Brain microvascular endothelial cell (primary cell): ENCODE results near the gene NRP1.

Experiments
- DNase-seq: peaks from one replicate; pipeline ENCODE4 v3.0.0-alpha.2; 2020
- H3K27ac ChIP-seq: fragments of 250-450 bp; sonication (Bioruptor Pico); 2 replicates; pipeline ENCODE4 v1.5.1; 2020; ENCODE audit warnings: mild to moderate bottlenecking, moderate library complexity
- H3K27me3 ChIP-seq: fragments of 250-450 bp; sonication (Bioruptor Pico); replicated peaks from 2 replicates; pipeline ENCODE4 v1.5.1; 2020; ENCODE audit warnings: mild to moderate bottlenecking
- H3K36me3 ChIP-seq: fragments of 250-450 bp; sonication (Bioruptor Pico); replicated peaks from 2 replicates; pipeline ENCODE4 v1.5.1; 2020; ENCODE audit warnings: mild to moderate bottlenecking
- H3K4me3 ChIP-seq: 2 replicates; pipeline ENCODE4 v1.5.1; 2011; ENCODE audit warnings: low read depth, mild to moderate bottlenecking, control low read depth, low read length, moderate library complexity
- in situ Hi-C: cut with HindIII; loops from 2 replicates; pipeline ENCODE4 v1.10.0; 2017; ENCODE audit warnings: low sequenced_read_pairs, low pct_ligation_motif_present
- TF ChIP-seq, protein P1 (sequence below): IDR thresholded peaks from 2 replicates; pipeline ENCODE4 v1.5.1; 2011; ENCODE audit warnings: low read depth, mild to moderate bottlenecking, moderate library complexity, low read length, control low read depth, inconsistent platforms; ENCODE audit errors: missing control alignments

Gene NRP1

DNA sequence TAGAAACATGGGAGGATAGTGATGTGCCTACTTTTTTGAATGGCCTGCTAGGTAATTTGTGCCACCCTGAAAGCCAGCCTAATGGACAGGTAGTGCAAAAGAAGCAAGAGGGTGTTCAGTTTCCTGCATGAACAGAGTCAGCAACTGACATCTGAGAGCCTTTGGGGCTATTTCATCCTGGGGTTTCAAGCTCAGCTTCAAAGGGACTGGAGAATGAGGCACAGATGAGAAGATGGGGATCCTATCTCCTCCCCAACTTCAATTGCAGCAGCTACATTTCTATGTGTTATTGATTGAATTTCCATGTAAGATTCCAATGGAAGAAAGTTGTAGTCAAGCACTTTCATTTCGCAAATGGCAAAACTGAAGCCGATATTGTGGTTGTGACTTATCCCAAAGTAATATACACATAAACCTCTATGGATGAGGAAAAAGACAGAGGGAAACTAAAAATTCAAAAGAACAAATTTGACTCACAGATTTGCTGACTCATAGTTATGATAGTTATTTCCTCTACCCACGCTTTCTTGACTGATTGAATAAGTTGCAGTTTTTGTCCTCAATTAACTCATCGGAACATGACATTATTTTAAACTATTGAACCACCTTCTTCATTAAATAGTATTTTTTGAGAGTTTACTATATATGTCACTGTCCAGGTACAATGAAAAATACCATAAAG, 42.6 kb upstream of the NRP1 start:
- peak overlapping the region; percentile 56 for H3K27ac ChIP-seq
- no peaks in the 10 kb centered on the region for H3K27me3 ChIP-seq
- in situ Hi-C loops = no loop called here
- TF ChIP-seq, protein P1, sequence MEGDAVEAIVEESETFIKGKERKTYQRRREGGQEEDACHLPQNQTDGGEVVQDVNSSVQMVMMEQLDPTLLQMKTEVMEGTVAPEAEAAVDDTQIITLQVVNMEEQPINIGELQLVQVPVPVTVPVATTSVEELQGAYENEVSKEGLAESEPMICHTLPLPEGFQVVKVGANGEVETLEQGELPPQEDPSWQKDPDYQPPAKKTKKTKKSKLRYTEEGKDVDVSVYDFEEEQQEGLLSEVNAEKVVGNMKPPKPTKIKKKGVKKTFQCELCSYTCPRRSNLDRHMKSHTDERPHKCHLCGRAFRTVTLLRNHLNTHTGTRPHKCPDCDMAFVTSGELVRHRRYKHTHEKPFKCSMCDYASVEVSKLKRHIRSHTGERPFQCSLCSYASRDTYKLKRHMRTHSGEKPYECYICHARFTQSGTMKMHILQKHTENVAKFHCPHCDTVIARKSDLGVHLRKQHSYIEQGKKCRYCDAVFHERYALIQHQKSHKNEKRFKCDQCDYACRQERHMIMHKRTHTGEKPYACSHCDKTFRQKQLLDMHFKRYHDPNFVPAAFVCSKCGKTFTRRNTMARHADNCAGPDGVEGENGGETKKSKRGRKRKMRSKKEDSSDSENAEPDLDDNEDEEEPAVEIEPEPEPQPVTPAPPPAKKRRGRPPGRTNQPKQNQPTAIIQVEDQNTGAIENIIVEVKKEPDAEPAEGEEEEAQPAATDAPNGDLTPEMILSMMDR = no peak
- H3K4me3 ChIP-seq = peak overlapping the region; percentile 6
- no peaks in the 10 kb centered on the region for H3K36me3 ChIP-seq
- peak; percentile 21 for DNase-seq

DNA sequence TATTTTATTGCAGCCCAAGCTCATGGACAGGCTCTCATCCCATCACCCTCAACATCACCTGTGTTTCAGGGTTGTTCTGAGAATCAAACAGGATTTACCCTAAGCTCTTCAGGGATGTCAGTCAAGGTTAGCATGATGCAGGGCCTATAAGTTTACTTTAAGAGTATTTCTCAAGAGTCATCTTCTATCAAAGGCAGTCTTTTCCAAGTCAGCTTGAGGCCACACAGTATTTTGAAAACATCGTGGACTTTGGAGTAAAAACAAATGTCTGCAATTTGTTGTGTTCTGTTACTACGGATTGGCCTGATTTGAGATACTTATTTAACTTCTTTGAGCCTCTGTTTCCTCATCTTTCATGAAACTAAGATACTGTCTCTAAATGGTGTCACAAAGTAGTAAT, 42.0 kb upstream of the NRP1 start:
- DNase-seq = no peak
- H3K27ac ChIP-seq = peak overlapping the region; percentile 56
- in situ Hi-C loops = no loop called here

DNA sequence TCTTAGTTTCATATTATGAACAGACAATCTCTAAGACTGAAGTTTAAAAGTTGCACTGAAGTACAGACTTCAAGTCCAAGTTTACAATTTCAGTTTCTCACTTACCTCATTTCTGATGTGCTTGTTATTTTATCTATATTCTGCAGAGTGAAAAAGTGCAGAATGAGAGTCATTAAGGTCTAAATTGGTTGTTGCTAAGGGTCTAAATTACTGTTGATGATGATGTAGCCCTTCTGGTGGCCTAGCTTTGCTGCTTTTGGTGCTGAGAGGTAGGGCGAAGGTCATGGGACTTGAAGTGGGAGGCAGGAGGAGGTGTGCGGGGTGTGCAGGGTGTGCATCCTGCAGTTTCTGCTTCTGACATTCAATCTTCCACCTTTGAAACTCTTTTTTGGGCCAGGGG, 38.8 kb upstream of the NRP1 start:
- Histone ChIP-seq H3K36me3 (no peaks in the 10 kb centered on the region), H3K4me3 (no peak overlapping the region), H3K27me3 (no peaks in the 10 kb centered on the region), H3K27ac (no peak overlapping the region)
- DNase-seq = no peak
- TF ChIP-seq, protein P1 = no peak
- in situ Hi-C loops = no loop called here

More for the DNA sequence above, 42.0 kb upstream of the NRP1 start:
- no peaks in the 10 kb centered on the region for H3K27me3 ChIP-seq
- no peaks in the 10 kb centered on the region for H3K36me3 ChIP-seq
- no peak overlapping the region for H3K4me3 ChIP-seq
- TF ChIP-seq, protein P1 = no peak

DNA sequence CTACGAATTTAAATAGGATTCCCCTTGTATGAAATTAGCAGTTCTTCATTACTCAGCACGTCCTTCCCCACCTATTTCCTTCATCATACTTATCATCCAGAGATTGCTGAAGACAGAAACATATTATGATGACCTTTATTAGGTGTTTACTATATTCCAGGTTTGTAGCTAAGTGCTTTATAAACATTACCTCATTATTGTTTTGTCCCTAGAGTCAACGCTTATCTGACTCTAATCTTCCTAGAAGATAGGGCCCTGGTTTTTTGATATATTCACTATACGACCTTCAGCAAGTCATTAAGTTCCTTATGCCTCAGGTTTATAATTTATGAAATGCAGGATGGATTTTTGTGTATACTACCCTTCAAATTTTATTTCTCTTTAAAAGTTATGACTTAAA, 36.8 kb upstream of the NRP1 start:
- no peaks in the 10 kb centered on the region for H3K36me3 ChIP-seq

DNA sequence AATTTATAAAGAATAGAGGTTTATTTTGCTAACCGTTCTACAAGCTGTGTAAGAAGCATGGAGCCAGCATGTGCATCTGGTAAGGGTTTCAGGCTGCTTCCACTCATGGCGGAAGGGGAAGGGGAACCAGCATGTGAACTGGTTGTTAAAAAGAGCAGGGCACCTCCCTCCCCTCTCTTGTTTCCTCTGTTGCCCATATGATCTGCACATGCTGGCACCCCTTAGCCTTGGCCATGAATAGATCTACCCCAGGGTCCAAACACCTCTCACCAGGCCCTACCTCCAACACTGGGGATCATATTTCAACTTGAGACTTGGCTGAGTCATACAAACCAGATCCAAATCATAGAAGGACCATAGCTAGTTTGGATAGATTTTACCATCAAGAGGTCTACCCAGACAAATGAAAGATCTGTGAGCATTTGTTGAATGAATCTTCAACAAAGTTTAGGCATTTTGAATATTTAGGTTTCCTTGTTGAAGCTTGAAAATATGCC, 36.0 kb upstream of the NRP1 start:
- Histone ChIP-seq H3K4me3 (no peak overlapping the region), H3K27me3 (no peaks in the 10 kb centered on the region), H3K36me3 (no peaks in the 10 kb centered on the region), H3K27ac (no peak overlapping the region)
- DNase-seq = no peak
- in situ Hi-C loops = no loop called here
- TF ChIP-seq, protein P1 = no peak

More for the DNA sequence above, 36.8 kb upstream of the NRP1 start:
- DNase-seq = no peak
- no peak overlapping the region for H3K27ac ChIP-seq
- in situ Hi-C loops = no loop called here
- TF ChIP-seq, protein P1 = no peak
- no peaks in the 10 kb centered on the region for H3K27me3 ChIP-seq
- H3K4me3 ChIP-seq = no peak overlapping the region

DNA sequence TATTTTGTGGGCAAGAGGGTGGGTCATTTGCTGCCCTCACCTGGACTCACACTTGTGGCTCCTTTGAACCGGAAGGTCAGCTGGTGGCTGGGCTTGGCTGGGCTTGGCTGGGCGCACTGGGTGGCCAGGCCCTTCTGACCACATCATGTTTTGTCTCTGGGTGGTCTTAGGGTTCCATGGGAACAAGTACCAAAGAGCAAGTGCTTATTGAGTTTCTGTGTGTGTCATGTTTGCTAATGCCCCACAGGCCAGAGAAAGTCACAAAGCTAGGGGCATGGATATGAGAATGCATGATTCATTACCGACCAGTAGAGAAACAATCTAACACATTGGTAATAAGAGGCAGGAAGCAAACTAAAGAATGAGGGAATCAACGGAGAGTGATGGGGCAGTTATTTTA, 33.6 kb upstream of the NRP1 start:
- H3K36me3 ChIP-seq = no peaks in the 10 kb centered on the region
- TF ChIP-seq, protein P1 = no peak
- no peak overlapping the region for H3K4me3 ChIP-seq
- H3K27ac ChIP-seq = no peak overlapping the region
- in situ Hi-C loops = no loop called here
- no peaks in the 10 kb centered on the region for H3K27me3 ChIP-seq
- DNase-seq = no peak
